Measurements from ENCODE around the gene NFATC3.

Gene NFATC3

DNA sequence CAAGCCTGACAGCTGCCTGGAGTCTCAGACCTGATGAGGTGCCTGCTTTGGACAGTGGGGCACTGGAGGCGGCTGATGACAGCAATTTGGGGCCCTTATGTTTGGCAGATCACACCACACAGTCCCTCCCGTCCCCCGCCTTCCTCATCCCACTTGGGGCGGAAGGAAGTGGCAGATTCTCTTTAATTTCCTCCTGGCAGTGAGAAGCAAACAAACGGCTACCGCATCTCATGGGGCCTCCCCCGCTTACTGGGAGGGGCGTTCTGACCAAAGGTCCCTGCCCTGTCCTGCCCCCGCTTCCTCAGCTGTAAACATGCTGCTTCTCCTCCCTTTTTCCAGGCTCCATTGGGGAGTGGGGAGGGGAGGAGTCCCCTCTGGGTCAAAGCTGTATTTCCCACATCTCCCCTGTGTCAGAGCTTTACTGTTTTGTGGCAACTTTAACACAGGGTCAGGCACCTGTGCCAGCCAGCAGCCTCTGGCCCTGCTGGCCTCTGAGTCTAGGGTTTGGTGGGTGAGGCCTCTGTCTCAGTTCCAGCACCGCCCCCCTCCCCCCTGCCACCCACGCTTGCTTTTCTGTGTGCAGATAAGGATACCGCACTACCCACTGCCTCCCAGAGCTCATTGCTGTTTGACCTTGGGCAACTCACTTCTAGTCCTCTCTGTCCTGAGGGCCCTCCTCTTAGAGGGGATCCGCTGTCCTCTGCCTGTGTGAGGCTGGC is 5.4 kb upstream of the NFATC3 start:
- no peak overlapping the region for H3K27ac ChIP-seq
- TF ChIP-seq, protein P1, sequence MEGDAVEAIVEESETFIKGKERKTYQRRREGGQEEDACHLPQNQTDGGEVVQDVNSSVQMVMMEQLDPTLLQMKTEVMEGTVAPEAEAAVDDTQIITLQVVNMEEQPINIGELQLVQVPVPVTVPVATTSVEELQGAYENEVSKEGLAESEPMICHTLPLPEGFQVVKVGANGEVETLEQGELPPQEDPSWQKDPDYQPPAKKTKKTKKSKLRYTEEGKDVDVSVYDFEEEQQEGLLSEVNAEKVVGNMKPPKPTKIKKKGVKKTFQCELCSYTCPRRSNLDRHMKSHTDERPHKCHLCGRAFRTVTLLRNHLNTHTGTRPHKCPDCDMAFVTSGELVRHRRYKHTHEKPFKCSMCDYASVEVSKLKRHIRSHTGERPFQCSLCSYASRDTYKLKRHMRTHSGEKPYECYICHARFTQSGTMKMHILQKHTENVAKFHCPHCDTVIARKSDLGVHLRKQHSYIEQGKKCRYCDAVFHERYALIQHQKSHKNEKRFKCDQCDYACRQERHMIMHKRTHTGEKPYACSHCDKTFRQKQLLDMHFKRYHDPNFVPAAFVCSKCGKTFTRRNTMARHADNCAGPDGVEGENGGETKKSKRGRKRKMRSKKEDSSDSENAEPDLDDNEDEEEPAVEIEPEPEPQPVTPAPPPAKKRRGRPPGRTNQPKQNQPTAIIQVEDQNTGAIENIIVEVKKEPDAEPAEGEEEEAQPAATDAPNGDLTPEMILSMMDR (conservative IDR thresholded peaks at IDR 0.05): no peak

- TF ChIP-seq, protein P1 (conservative IDR thresholded peaks at IDR 0.05): no peak
- H3K27ac ChIP-seq: no peak overlapping the region
Measured at GRCh38 chr16:68081861-68082628, 3.1 kb upstream of the NFATC3 start.

- TF ChIP-seq, protein P1 (conservative IDR thresholded peaks at IDR 0.05): no peak
- H3K27ac ChIP-seq: no peak overlapping the region
Measured at GRCh38 chr16:68082629-68083238, 2.4 kb upstream of the NFATC3 start.

- TF ChIP-seq, protein P1 (conservative IDR thresholded peaks at IDR 0.05): no peak
- H3K27ac ChIP-seq: no peak overlapping the region
Measured at GRCh38 chr16:68083239-68083781, 1.9 kb upstream of the NFATC3 start.

- H3K27ac ChIP-seq: no peak overlapping the region
- TF ChIP-seq, protein P1 (conservative IDR thresholded peaks at IDR 0.05): no peak
Measured at GRCh38 chr16:68083861-68084503, 1.2 kb upstream of the NFATC3 start.

DNA sequence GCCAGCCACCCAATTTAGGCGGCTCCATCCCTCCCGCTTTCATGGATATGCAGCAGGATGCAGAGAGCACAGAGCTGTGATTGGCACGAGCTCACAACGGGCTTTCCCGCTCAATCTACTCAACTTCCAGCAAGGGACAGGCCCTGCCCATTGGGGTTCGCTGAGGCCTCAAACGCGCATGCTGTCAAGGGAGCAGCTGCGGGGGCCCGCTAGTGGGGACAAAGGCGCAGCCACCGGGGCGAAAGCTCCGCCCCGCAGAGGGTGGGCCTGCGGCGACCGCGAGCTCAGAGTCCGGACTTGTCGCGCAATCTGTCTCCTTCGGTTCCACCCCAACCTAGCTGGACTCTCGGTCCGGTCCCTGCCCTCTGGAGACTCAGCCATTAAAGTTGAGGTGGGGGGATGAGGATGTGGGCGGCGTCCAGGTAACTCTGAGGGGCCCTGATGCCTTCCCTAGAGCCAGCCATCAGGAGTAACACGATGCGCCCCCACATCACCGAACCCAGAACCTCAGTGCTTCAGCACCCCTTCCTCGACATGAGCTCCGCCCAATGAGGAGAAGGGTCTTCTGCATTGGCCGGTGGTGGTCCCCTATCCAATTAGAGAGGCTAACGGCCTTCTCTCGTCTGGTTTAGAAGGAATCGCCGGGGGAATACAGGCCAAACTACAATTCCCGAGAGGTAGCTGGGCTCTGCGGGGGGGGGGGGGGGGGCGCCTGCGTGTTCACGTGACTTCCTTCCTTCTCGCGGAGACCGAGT is 489 bp upstream of the NFATC3 start:
- peak overlapping the region; percentile 71 for H3K27ac ChIP-seq
- TF ChIP-seq, protein P1 (conservative IDR thresholded peaks at IDR 0.05): no peak
